Measurements from ENCODE around the gene CRYGB. TPM values are rescaled to one million over a fixed set of nuclear protein-coding genes. Genes with fewer than 3 reads are reported as not detected.

CRYGB gene
- total RNA-seq, 1 donor from 2014 or later: not detected

DNA sequence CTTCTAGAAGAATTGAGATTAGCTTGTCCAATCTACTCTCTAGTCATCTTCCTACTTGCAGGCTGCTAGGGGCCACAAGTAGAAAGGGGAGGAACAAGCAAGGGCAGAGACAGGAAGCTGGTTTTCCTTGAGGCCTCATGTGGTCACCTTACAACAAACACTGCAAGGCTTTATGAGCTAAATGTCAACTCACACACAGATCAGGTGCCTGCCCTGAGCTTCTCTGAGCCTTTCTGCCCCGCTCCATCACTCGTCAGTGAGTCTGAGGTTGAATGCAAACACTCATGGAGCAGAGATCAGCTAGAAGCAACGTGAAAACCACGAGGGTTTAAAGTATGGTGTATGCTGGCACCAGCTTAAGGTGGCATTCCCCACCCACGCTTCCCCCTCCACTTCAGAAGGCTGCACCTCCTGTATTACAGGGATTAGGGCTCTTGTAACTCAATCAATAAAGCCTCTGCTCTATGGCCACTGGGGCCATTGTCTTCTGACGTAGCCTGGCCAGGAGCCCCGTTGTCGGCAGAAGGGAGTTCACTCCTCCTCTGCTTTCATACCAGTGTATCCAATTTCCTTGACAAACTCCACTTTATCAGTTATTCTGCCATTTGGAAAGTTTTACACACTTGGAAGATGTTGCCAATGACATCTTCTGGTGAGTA, 10.9 kb downstream of the CRYGB start:
- H3K27me3 Mint-ChIP-seq (ENCODE audit: unreplicated experiment): no peaks in the 10 kb centered on the region
- no peaks in the 10 kb centered on the region for H3K36me3 Mint-ChIP-seq (ENCODE audit: unreplicated experiment)
- no peak overlapping the region for H3K4me3 Mint-ChIP-seq (ENCODE audit: unreplicated experiment)
- no peak for DNase-seq (ENCODE audit: extremely low spot score, unreplicated experiment)
- H3K4me1 Mint-ChIP-seq (ENCODE audit: unreplicated experiment): no peaks in the 10 kb centered on the region
- H3K27ac Mint-ChIP-seq (ENCODE audit: unreplicated experiment): no peak overlapping the region
- H3K9me3 Mint-ChIP-seq (ENCODE audit: unreplicated experiment): peaks cover 6% of the 10 kb centered on the region
- TF ChIP-seq, protein P1, sequence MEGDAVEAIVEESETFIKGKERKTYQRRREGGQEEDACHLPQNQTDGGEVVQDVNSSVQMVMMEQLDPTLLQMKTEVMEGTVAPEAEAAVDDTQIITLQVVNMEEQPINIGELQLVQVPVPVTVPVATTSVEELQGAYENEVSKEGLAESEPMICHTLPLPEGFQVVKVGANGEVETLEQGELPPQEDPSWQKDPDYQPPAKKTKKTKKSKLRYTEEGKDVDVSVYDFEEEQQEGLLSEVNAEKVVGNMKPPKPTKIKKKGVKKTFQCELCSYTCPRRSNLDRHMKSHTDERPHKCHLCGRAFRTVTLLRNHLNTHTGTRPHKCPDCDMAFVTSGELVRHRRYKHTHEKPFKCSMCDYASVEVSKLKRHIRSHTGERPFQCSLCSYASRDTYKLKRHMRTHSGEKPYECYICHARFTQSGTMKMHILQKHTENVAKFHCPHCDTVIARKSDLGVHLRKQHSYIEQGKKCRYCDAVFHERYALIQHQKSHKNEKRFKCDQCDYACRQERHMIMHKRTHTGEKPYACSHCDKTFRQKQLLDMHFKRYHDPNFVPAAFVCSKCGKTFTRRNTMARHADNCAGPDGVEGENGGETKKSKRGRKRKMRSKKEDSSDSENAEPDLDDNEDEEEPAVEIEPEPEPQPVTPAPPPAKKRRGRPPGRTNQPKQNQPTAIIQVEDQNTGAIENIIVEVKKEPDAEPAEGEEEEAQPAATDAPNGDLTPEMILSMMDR (IDR thresholded peaks at IDR 0.05): no peak

DNA sequence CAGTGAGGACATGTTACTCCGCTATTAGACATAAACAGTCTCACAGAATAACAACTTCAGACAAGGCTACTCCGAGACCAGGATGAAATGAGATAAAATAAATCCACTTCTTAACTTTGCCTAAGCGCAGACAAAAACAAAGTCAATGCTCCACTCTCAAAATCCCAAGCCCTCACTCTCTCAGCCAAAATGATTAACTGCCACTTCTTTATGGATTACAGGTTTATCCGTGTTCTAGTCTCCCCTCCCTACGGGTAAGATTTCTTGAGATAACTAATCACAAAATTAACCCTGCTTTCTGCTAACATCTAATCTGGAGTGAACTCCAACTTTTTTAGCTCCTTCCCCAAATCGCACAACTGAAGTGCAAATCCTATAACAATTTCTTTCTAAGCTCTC, 15.2 kb downstream of the CRYGB start:
- peaks cover 2% of the 10 kb centered on the region for H3K27me3 Mint-ChIP-seq (ENCODE audit: unreplicated experiment)
- no peaks in the 10 kb centered on the region for H3K4me1 Mint-ChIP-seq (ENCODE audit: unreplicated experiment)
- no peaks in the 10 kb centered on the region for H3K9me3 Mint-ChIP-seq (ENCODE audit: unreplicated experiment)
- TF ChIP-seq, protein P1 (IDR thresholded peaks at IDR 0.05): no peak
- H3K4me3 Mint-ChIP-seq (ENCODE audit: unreplicated experiment): no peak overlapping the region
- DNase-seq (ENCODE audit: extremely low spot score, unreplicated experiment): no peak
- no peaks in the 10 kb centered on the region for H3K36me3 Mint-ChIP-seq (ENCODE audit: unreplicated experiment)
- H3K27ac Mint-ChIP-seq (ENCODE audit: unreplicated experiment): no peak overlapping the region

DNA sequence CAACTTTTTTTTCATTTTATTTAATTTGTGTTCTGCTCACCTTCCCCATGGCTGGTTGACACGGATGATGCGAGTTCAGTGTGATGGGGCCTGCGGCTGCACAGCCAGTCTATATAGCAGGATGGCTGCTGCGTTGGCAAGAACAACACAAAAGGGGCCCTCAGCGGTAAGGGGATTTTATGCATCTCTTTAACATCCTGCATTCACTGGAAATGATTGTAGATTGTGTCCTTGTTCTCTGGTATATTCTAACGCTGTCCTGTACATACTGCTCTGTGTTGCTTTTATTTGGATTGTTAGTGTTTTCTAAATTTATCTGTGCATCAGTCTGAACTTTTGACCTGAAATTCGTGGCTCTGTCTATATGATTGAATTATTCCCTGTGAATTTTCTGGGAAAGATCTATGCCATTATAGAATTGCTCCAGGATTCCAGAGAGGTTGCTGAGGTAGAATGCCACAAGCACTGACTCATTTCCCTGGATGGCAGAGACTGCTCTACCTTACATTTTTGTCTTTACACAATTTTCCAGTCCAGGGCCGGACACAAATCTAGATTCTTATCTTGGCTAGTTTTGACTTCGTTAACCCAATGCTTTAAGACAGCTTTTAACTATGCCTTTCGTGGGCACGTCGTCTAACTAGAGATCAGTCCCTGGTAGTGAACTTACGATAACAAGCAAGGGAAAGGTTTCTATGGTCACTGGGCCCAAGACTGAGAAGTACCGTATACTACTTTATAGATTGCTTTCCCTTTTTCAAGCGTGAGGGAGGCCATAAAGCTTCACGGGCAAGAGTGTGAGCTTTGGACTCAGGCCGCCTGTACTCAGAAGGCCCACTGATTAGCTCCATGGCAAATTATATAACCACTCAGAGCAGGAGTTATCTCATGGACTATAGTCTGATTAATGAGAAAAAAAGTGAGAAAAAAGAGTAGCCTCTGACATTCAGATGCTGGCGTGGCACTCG, 15.9 kb downstream of the CRYGB start, which contains the start of gene CRYGC:
Gene CRYGC, minus strand, starts transcription at position 85 of the 968 bp plus-strand sequence. Its CDS starts 36 bp downstream, at position 49.
- Mint-ChIP-seq H3K9me3 (ENCODE audit: unreplicated experiment) (no peaks in the 10 kb centered on the region), H3K27me3 (ENCODE audit: unreplicated experiment) (peaks cover 2% of the 10 kb centered on the region), H3K4me3 (ENCODE audit: unreplicated experiment) (no peak within 1 kb of the TSS), H3K27ac (ENCODE audit: unreplicated experiment) (no peak within 1 kb of the TSS), H3K4me1 (ENCODE audit: unreplicated experiment) (no peaks in the 10 kb centered on the region), H3K36me3 (ENCODE audit: unreplicated experiment) (no peaks in the 10 kb centered on the region)
- TF ChIP-seq, protein P1 (IDR thresholded peaks at IDR 0.05): no peak
- DNase-seq (ENCODE audit: extremely low spot score, unreplicated experiment): no peak

DNA sequence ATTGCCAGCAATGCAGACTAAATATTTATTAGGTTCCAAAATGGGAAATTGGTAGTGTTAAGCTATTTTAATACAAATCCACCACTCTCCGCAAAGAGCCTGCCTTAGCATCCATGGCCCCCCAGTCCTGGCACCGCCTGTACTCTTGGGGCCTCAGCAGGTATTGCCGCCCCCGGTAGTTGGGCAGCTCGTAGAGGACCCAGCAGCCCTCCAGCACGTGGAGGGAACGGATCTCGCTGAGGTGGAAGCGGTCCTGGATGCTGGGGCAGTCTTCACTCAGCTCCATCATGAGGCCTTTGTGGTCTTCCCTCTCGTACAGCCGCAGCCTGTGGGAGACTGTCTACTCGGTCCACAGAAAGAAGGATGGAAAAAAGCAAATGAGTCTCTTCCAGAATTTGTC, 17.8 kb downstream of the CRYGB start:
- DNase-seq (ENCODE audit: extremely low spot score, unreplicated experiment): peak; percentile 56
- H3K9me3 Mint-ChIP-seq (ENCODE audit: unreplicated experiment): no peaks in the 10 kb centered on the region
- H3K27me3 Mint-ChIP-seq (ENCODE audit: unreplicated experiment): peaks cover 6% of the 10 kb centered on the region
- no peaks in the 10 kb centered on the region for H3K4me1 Mint-ChIP-seq (ENCODE audit: unreplicated experiment)
- no peak overlapping the region for H3K4me3 Mint-ChIP-seq (ENCODE audit: unreplicated experiment)
- no peaks in the 10 kb centered on the region for H3K36me3 Mint-ChIP-seq (ENCODE audit: unreplicated experiment)
- TF ChIP-seq, protein P1 (IDR thresholded peaks at IDR 0.05): no peak
- H3K27ac Mint-ChIP-seq (ENCODE audit: unreplicated experiment): no peak overlapping the region

DNA sequence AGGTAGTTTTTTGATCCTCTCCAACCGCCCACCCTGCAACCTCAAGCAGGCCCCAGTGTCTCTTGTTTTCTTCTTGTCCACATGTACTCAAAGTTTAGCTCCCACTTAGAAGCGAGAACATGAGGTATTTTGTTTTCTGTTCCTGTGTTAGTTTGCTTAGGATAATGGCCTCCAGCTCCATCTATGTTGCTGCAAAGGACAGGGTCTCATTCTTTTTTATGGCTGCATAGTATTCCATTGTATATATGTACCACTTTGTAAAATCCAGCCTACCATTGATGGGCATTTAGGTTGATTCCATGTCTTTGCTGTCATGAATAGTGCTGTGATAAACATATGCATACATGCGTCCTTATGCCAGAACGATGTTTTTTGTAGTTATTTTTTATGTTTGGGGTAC, 18.9 kb downstream of the CRYGB start:
- Mint-ChIP-seq H3K4me3 (ENCODE audit: unreplicated experiment) (no peak overlapping the region), H3K9me3 (ENCODE audit: unreplicated experiment) (no peaks in the 10 kb centered on the region), H3K4me1 (ENCODE audit: unreplicated experiment) (no peaks in the 10 kb centered on the region), H3K27ac (ENCODE audit: unreplicated experiment) (no peak overlapping the region), H3K27me3 (ENCODE audit: unreplicated experiment) (peaks cover 6% of the 10 kb centered on the region), H3K36me3 (ENCODE audit: unreplicated experiment) (no peaks in the 10 kb centered on the region)
- peak; percentile 13 for DNase-seq (ENCODE audit: extremely low spot score, unreplicated experiment)
- TF ChIP-seq, protein P1 (IDR thresholded peaks at IDR 0.05): no peak
